Loucy (cell line): ENCODE measurements around the gene GRB10.

ENCODE experiments used
- H2AFZ ChIP-seq: fragments of 200-600 bp; sonication (generic); 2 replicates; pipeline ENCODE4 v1.6.0; 2016; ENCODE audit warnings: antibody characterized with exemption, mild to moderate bottlenecking, low read length, moderate library complexity
- H3F3A ChIP-seq: fragments of 200-600 bp; 2 replicates; pipeline ENCODE4 v1.6.0; 2016; ENCODE audit warnings: antibody characterized with exemption, low read depth, mild to moderate bottlenecking
- H3K27me3 ChIP-seq: fragments of 200-600 bp; sonication (generic); 2 replicates; pipeline ENCODE4 v1.6.1; 2014; ENCODE audit warnings: low read length, mild to moderate bottlenecking; ENCODE audit not compliant: insufficient read depth, poor library complexity, severe bottlenecking
- H3K36me3 ChIP-seq: fragments of 200-600 bp; sonication (generic); 2 replicates; pipeline ENCODE4 v1.6.1; 2016; ENCODE audit warnings: low read length; ENCODE audit not compliant: insufficient read depth
- H3K4me1 ChIP-seq: fragments of 200-600 bp; sonication (generic); 2 replicates; pipeline ENCODE4 v1.5.1; 2014; ENCODE audit warnings: low read length, mild to moderate bottlenecking; ENCODE audit not compliant: insufficient read depth, poor library complexity, severe bottlenecking
- H3K4me2 ChIP-seq: fragments of 200-600 bp; sonication (generic); 2 replicates; pipeline ENCODE4 v1.6.0; 2014; ENCODE audit warnings: antibody characterized with exemption, low read length, low read depth, mild to moderate bottlenecking; ENCODE audit not compliant: poor library complexity, severe bottlenecking
- H3K4me3 ChIP-seq: fragments of 200-600 bp; sonication (generic); 2 replicates; pipeline ENCODE4 v1.5.1; 2014; ENCODE audit warnings: low read length, mild to moderate bottlenecking, mixed read lengths; ENCODE audit not compliant: poor library complexity, severe bottlenecking
- H3K79me2 ChIP-seq: fragments of 200-600 bp; sonication (generic); 2 replicates; pipeline ENCODE4 v1.6.1; 2014; ENCODE audit warnings: low read length; ENCODE audit not compliant: insufficient read depth
- H3K9ac ChIP-seq: fragments of 200-600 bp; sonication (generic); 2 replicates; pipeline ENCODE4 v1.6.0; 2014; ENCODE audit warnings: mild to moderate bottlenecking, low read depth, low read length, moderate library complexity; ENCODE audit not compliant: poor library complexity, severe bottlenecking
- H3K9me2 ChIP-seq: fragments of 200-600 bp; sonication (generic); replicated peaks from 2 replicates; pipeline ENCODE4 v1.6.1; 2016; ENCODE audit warnings: low read depth, low read length, mixed read lengths
- H3K9me3 ChIP-seq: fragments of 200-600 bp; sonication (generic); 2 replicates; pipeline ENCODE4 v1.6.1; 2014; ENCODE audit warnings: mild to moderate bottlenecking, antibody characterized with exemption, low read length, low read depth; ENCODE audit not compliant: insufficient read depth
- H4K20me1 ChIP-seq: fragments of 200-600 bp; sonication (generic); 2 replicates; pipeline ENCODE4 v1.6.0; 2014; ENCODE audit warnings: antibody characterized with exemption, low read length, mild to moderate bottlenecking; ENCODE audit not compliant: insufficient read depth, poor library complexity, severe bottlenecking
- CTCF ChIP-seq: fragments of 200-600 bp; sonication (generic); conservative IDR thresholded peaks from 2 replicates; pipeline ENCODE4 v1.5.1; 2014; ENCODE audit warnings: mild to moderate bottlenecking, antibody characterized with exemption, low read length
- EZH2phosphoT487 ChIP-seq: fragments of 200-600 bp; IDR thresholded peaks from 2 replicates; pipeline ENCODE4 v1.6.1; 2018; ENCODE audit warnings: antibody characterized with exemption, mild to moderate bottlenecking, moderate library complexity, borderline replicate concordance

Gene GRB10

GRCh38 chr7:50560865-50561351 lies 221.8 kb downstream of the GRB10 start:
- Histone ChIP-seq H3K9me3 (no peaks in the 10 kb centered on the region), H2AFZ (no peak overlapping the region), H3K9ac (no peak overlapping the region), H3K79me2 (no peaks in the 10 kb centered on the region), H3K27me3 (no peaks in the 10 kb centered on the region), H3K4me1 (no peaks in the 10 kb centered on the region), H3K9me2 (no peaks in the 10 kb centered on the region), H4K20me1 (no peaks in the 10 kb centered on the region), H3K4me3 (no peak overlapping the region), H3F3A (no peaks in the 10 kb centered on the region), H3K4me2 (no peak overlapping the region), H3K36me3 (no peaks in the 10 kb centered on the region)
- TF ChIP-seq CTCF: no peak
- no peak for TF ChIP-seq EZH2phosphoT487

- Histone ChIP-seq H3K4me3 (no peak overlapping the region), H4K20me1 (no peaks in the 10 kb centered on the region), H3F3A (no peaks in the 10 kb centered on the region), H3K9me2 (no peaks in the 10 kb centered on the region), H3K79me2 (no peaks in the 10 kb centered on the region), H3K27me3 (no peaks in the 10 kb centered on the region), H3K9ac (no peak overlapping the region), H3K4me2 (no peak overlapping the region), H3K4me1 (no peaks in the 10 kb centered on the region), H3K36me3 (no peaks in the 10 kb centered on the region), H3K9me3 (no peaks in the 10 kb centered on the region), H2AFZ (no peak overlapping the region)
- TF ChIP-seq CTCF (no peak), EZH2phosphoT487 (no peak)
Observed at GRCh38 chr7:50559881-50560280, 222.8 kb downstream of the GRB10 start.

GRCh38 chr7:50558294-50559053 lies 224.2 kb downstream of the GRB10 start:
- Histone ChIP-seq H3K79me2 (no peaks in the 10 kb centered on the region), H3F3A (no peaks in the 10 kb centered on the region), H3K9ac (no peak overlapping the region), H3K4me3 (no peak overlapping the region), H3K27me3 (no peaks in the 10 kb centered on the region), H3K9me2 (no peaks in the 10 kb centered on the region), H3K4me1 (no peaks in the 10 kb centered on the region), H4K20me1 (no peaks in the 10 kb centered on the region), H2AFZ (no peak overlapping the region), H3K4me2 (no peak overlapping the region), H3K36me3 (no peaks in the 10 kb centered on the region), H3K9me3 (no peaks in the 10 kb centered on the region)
- no peak for TF ChIP-seq CTCF
- TF ChIP-seq EZH2phosphoT487: no peak
